GM18873 (cell line): Measurements from ENCODE around the gene SAP30L.
A peak's percentile ranks its signal among the peaks of the same experiment; 100 is the strongest.

Experiments
- ATAC-seq: cut with Tn5 transposase; IDR thresholded peaks from one replicate; pipeline ENCODE4 v1.9.1; 2021; ENCODE audit warnings: mild to moderate bottlenecking, moderate library complexity, moderate number of reproducible peaks; ENCODE audit not compliant: unreplicated experiment, low FRiP score

SAP30L gene

GRCh38 chr5:154445422-154446194, at the start of gene SAP30L:
Gene SAP30L, plus strand, starts transcription at chr5:154445997. Its CDS starts 608 bp downstream, at chr5:154446605.
- ATAC-seq, result peak; percentile 92

- ATAC-seq, result no peak
Observed at GRCh38 chr5:154396128-154396527, 49.7 kb upstream of the SAP30L start.

GRCh38 chr5:154397652-154398406, 48.0 kb upstream of the SAP30L start:
- ATAC-seq, result no peak

GRCh38 chr5:154400678-154401077, 45.1 kb upstream of the SAP30L start:
- ATAC-seq, result no peak

GRCh38 chr5:154401355-154401754, 44.4 kb upstream of the SAP30L start:
- ATAC-seq, result no peak

- ATAC-seq, result no peak
Observed at GRCh38 chr5:154401931-154402330, 43.9 kb upstream of the SAP30L start.

GRCh38 chr5:154402611-154403010, 43.2 kb upstream of the SAP30L start:
- no peak for ATAC-seq

- no peak for ATAC-seq
Observed at GRCh38 chr5:154403234-154403633, 42.6 kb upstream of the SAP30L start.

GRCh38 chr5:154403776-154404387, 41.9 kb upstream of the SAP30L start:
- ATAC-seq, result no peak

GRCh38 chr5:154405078-154405792, 40.6 kb upstream of the SAP30L start:
- peak; percentile 86 for ATAC-seq

- no peak for ATAC-seq
Observed at GRCh38 chr5:154406231-154406630, 39.6 kb upstream of the SAP30L start.

GRCh38 chr5:154406826-154407225, 39.0 kb upstream of the SAP30L start:
- ATAC-seq, result no peak

GRCh38 chr5:154408811-154409210, 37.0 kb upstream of the SAP30L start:
- ATAC-seq, result no peak

- no peak for ATAC-seq
Observed at GRCh38 chr5:154409230-154409840, 36.5 kb upstream of the SAP30L start.

- no peak for ATAC-seq
Observed at GRCh38 chr5:154410008-154410407, 35.8 kb upstream of the SAP30L start.

- no peak for ATAC-seq
Observed at GRCh38 chr5:154410786-154411185, 35.0 kb upstream of the SAP30L start.

GRCh38 chr5:154411338-154411737, 34.5 kb upstream of the SAP30L start:
- ATAC-seq, result no peak

- no peak for ATAC-seq
Observed at GRCh38 chr5:154412316-154412715, 33.5 kb upstream of the SAP30L start.

- ATAC-seq, result no peak
Observed at GRCh38 chr5:154412925-154413324, 32.9 kb upstream of the SAP30L start.

- ATAC-seq, result no peak
Observed at GRCh38 chr5:154415114-154415513, 30.7 kb upstream of the SAP30L start.
